Prostate gland (tissue), 2 donors: ENCODE measurements around the gene CLCF1.

Experiments
- CTCF ChIP-seq, 4 experiments: fragments of 200-600 bp in 2 of 4; fragments of 450-650 bp in 2 of 4; sonication (generic) in 2 of 4; IDR thresholded peaks; 1 replicate in 3 of 4; 2 replicates in 1 of 4; pipeline ENCODE4 v1.5.1; 2016 to 2019; ENCODE audit warnings: antibody characterized with exemption in 4 of 4, mild to moderate bottlenecking in 2 of 4, moderate library complexity in 2 of 4
- POLR2A ChIP-seq: fragments of 450-650 bp; IDR thresholded peaks from one replicate; pipeline ENCODE4 v1.6.1; 2016; ENCODE audit warnings: antibody characterized with exemption, mild to moderate bottlenecking
- POLR2AphosphoS5 ChIP-seq: sonication (generic); formaldehyde crosslinking; IDR thresholded peaks from one replicate; pipeline ENCODE4 v1.6.1; 2017; ENCODE audit warnings: antibody characterized with exemption

- TF ChIP-seq CTCF (IDR thresholded peaks at IDR 0.05) (no peak), POLR2AphosphoS5 (no peak), POLR2A (no peak)
Measured at GRCh38 chr11:67417425-67417824, 44.0 kb upstream of the CLCF1 start.
